Liver (tissue), 9 donors: ENCODE results near the gene CCDC78. TPM values are rescaled to one million over a fixed set of nuclear protein-coding genes. Genes with fewer than 3 reads are reported as not detected.

Experiments
- DNase-seq: peaks from one replicate; pipeline ENCODE4 v3.0.0-alpha.2; 2017; ENCODE audit warnings: low spot score
- H3K27ac ChIP-seq, 2 donors: one replicate each; pipeline ENCODE4 v1.7.0; 2013; ENCODE audit warnings: inconsistent platforms in 2 of 2, low read length in 2 of 2, control low read depth in 1 of 2, low read depth in 1 of 2, mild to moderate bottlenecking in 1 of 2
- H3K27me3 ChIP-seq, 4 donors: one replicate each; pipeline versions ENCODE4 v1.6.1 to v1.7.0; 2013; ENCODE audit warnings: low read length in 3 of 4, inconsistent platforms in 1 of 4, mild to moderate bottlenecking in 1 of 4, moderate library complexity in 1 of 4; ENCODE audit not compliant: control insufficient read depth in 4 of 4, insufficient read depth in 4 of 4
- H3K36me3 ChIP-seq, 4 donors: one replicate each; pipeline versions ENCODE4 v1.6.1 to v1.7.0; 2013; ENCODE audit warnings: low read length in 3 of 4, mild to moderate bottlenecking in 3 of 4, low read depth in 1 of 4, moderate library complexity in 1 of 4; ENCODE audit not compliant: control insufficient read depth in 4 of 4, insufficient read depth in 3 of 4
- H3K4me1 ChIP-seq, 4 donors: one replicate each; pipeline versions ENCODE4 v1.6.1 to v1.7.0; 2013; ENCODE audit warnings: low read length in 3 of 4, mild to moderate bottlenecking in 3 of 4, moderate library complexity in 1 of 4; ENCODE audit not compliant: control insufficient read depth in 4 of 4, insufficient read depth in 4 of 4
- H3K4me3 ChIP-seq, 3 donors: one replicate each; pipeline versions ENCODE4 v1.6.1 to v1.7.0; 2013; ENCODE audit warnings: low read length in 3 of 3, control low read depth in 1 of 3, low read depth in 1 of 3, mild to moderate bottlenecking in 1 of 3
- H3K9ac ChIP-seq, 2 donors: one replicate each; pipeline ENCODE4 v1.7.0; 2013; ENCODE audit warnings: low read length in 2 of 2, mild to moderate bottlenecking in 2 of 2, moderate library complexity in 2 of 2, control low read depth in 1 of 2, low read depth in 1 of 2
- H3K9me3 ChIP-seq, 4 donors: one replicate each; pipeline versions ENCODE4 v1.6.1 to v1.7.0; 2013; ENCODE audit warnings: low read length in 3 of 4; ENCODE audit not compliant: control insufficient read depth in 4 of 4
- EGR1 ChIP-seq, 2 donors: IDR thresholded peaks; 2 replicates each; pipeline ENCODE4 v1.6.1; 2016 to 2018; ENCODE audit warnings: antibody characterized with exemption in 2 of 2, low read depth in 2 of 2
- FOXA1 ChIP-seq: IDR thresholded peaks from 2 replicates; pipeline ENCODE4 v1.6.1; 2016; ENCODE audit warnings: antibody characterized with exemption
- FOXA2 ChIP-seq: IDR thresholded peaks from 2 replicates; pipeline ENCODE4 v1.6.1; 2016; ENCODE audit warnings: antibody characterized with exemption
- GABPA ChIP-seq, 2 donors: IDR thresholded peaks in 1 of 2; conservative IDR thresholded peaks in 1 of 2; 2 replicates each; pipeline ENCODE4 v1.6.1; 2016; ENCODE audit warnings: antibody characterized with exemption in 2 of 2, mild to moderate bottlenecking in 1 of 2, moderate library complexity in 1 of 2
- HNF4A ChIP-seq, 2 donors: conservative IDR thresholded peaks; 2 replicates each; pipeline ENCODE4 v1.6.1; 2016; ENCODE audit warnings: antibody characterized with exemption in 2 of 2, mild to moderate bottlenecking in 2 of 2
- HNF4G ChIP-seq: IDR thresholded peaks from 2 replicates; pipeline ENCODE4 v1.6.1; 2016; ENCODE audit warnings: antibody characterized with exemption
- JUND ChIP-seq, 2 donors: IDR thresholded peaks; 2 replicates each; pipeline ENCODE4 v1.6.1; 2016; ENCODE audit warnings: antibody characterized with exemption in 2 of 2
- NR2F2 ChIP-seq: IDR thresholded peaks from 2 replicates; pipeline ENCODE4 v1.6.1; 2016; ENCODE audit warnings: antibody characterized with exemption
- SP1 ChIP-seq: IDR thresholded peaks from 2 replicates; pipeline ENCODE4 v1.6.1; 2018; ENCODE audit warnings: antibody characterized with exemption, mild to moderate bottlenecking
- TAF1 ChIP-seq: conservative IDR thresholded peaks from 2 replicates; pipeline ENCODE4 v1.6.1; 2016; ENCODE audit warnings: antibody characterized with exemption, mild to moderate bottlenecking
- YY1 ChIP-seq: IDR thresholded peaks from 2 replicates; pipeline ENCODE4 v1.6.1; 2016; ENCODE audit warnings: antibody characterized with exemption, mild to moderate bottlenecking
- WGBS: extraction: QIAGEN DNeasy Blood & Tissue Kit; methylation state at CpG from one replicate; pipeline ENCODE4 v1.1.7; 2013; 5-methylcytosine and 5-hydroxymethylcytosine counted together
- polyA plus RNA-seq, 2 donors: library from polyadenylated mRNA; stranded (reverse) in 1 of 2; unstranded in 1 of 2; fragments of 200-250 nt in 1 of 2; fragments of >200 nt in 1 of 2; fragmentation: Nextera tagmentation in 1 of 2; extraction: Ambion mirVana in 1 of 2; gene quantifications; one replicate each; pipeline versions ENCODE4 v1.2.1 to v1.2.3, GENCODE V29; 2013 to 2015
- total RNA-seq, 2 donors: library from RNA; depleted of rRNA; stranded (reverse); fragments of >200 nt; gene quantifications; one replicate each; pipeline ENCODE4 v1.2.3, GENCODE V29; 2014
- TF ChIP-seq, protein P1 (sequence below): fragments of 150-350 bp; IDR thresholded peaks from 2 replicates; pipeline ENCODE4 v1.5.1; 2017; ENCODE audit warnings: improper control_type of control experiment, low read depth, low read length; ENCODE audit not compliant: missing input control
- TF ChIP-seq, protein P2 (sequence below): IDR thresholded peaks from 2 replicates; pipeline ENCODE4 v1.6.1; 2016; ENCODE audit warnings: antibody characterized with exemption
- TF ChIP-seq, protein P3 (sequence below): IDR thresholded peaks from 2 replicates; pipeline ENCODE4 v1.6.1; 2016; ENCODE audit warnings: antibody characterized with exemption
- TF ChIP-seq, protein P4 (sequence below): IDR thresholded peaks from 2 replicates; pipeline ENCODE4 v1.6.1; 2016; ENCODE audit warnings: antibody characterized with exemption
- donor health status: healthy.
- donor health status: healthy.
- donor health status: healthy.
- donor health status: healthy.
- donor health status: healthy.

CCDC78 gene
- total and polyA plus RNA-seq, 4 donors: 0.05 to 0.28 (median 0.08) TPM; not detected in 1

DNA sequence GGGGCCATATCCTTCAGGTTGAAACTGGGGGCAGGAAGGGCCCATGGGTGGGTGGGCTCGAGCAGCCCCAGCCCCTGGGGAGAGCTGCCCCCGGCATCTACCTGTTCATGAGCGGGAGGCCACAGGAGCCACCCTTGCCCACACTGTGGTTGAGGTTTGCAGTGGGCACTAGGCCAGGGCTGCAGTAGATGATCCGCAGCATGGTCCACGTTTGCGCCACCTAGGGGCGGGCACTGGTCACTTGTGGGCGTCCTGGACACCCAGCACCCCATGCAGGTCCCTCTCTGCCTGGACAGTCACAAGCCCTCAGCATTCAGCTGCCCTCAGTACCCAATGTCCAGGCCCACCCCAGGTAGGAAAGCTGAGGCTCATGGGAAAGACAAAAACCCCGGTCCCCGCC is 40.3 kb downstream of the CCDC78 start:
- H3K27ac ChIP-seq: no peak overlapping the region
- H3K4me1 ChIP-seq: peaks cover 33 to 60% (median 50%) of the 10 kb centered on the region in 4 donors
- TF ChIP-seq GABPA (IDR thresholded peaks at IDR 0.05 in 1 of 2, conservative IDR thresholded peaks at IDR 0.05 in 1 of 2): no peak
- no peak for TF ChIP-seq SP1
- TF ChIP-seq, protein P1, sequence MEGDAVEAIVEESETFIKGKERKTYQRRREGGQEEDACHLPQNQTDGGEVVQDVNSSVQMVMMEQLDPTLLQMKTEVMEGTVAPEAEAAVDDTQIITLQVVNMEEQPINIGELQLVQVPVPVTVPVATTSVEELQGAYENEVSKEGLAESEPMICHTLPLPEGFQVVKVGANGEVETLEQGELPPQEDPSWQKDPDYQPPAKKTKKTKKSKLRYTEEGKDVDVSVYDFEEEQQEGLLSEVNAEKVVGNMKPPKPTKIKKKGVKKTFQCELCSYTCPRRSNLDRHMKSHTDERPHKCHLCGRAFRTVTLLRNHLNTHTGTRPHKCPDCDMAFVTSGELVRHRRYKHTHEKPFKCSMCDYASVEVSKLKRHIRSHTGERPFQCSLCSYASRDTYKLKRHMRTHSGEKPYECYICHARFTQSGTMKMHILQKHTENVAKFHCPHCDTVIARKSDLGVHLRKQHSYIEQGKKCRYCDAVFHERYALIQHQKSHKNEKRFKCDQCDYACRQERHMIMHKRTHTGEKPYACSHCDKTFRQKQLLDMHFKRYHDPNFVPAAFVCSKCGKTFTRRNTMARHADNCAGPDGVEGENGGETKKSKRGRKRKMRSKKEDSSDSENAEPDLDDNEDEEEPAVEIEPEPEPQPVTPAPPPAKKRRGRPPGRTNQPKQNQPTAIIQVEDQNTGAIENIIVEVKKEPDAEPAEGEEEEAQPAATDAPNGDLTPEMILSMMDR: peak; percentile 21
- TF ChIP-seq YY1: no peak
- H3K27me3 ChIP-seq: no peaks in the 10 kb centered on the region
- no peaks in the 10 kb centered on the region for H3K9me3 ChIP-seq
- H3K9ac ChIP-seq: no peak overlapping the region
- WGBS: 68% methylated on average over 10 of the region's 10 CpGs
- H3K36me3 ChIP-seq: peaks cover 8 to 21% (median 12%) of the 10 kb centered on the region in 4 donors
- no peak for DNase-seq
- H3K4me3 ChIP-seq: no peak overlapping the region

DNA sequence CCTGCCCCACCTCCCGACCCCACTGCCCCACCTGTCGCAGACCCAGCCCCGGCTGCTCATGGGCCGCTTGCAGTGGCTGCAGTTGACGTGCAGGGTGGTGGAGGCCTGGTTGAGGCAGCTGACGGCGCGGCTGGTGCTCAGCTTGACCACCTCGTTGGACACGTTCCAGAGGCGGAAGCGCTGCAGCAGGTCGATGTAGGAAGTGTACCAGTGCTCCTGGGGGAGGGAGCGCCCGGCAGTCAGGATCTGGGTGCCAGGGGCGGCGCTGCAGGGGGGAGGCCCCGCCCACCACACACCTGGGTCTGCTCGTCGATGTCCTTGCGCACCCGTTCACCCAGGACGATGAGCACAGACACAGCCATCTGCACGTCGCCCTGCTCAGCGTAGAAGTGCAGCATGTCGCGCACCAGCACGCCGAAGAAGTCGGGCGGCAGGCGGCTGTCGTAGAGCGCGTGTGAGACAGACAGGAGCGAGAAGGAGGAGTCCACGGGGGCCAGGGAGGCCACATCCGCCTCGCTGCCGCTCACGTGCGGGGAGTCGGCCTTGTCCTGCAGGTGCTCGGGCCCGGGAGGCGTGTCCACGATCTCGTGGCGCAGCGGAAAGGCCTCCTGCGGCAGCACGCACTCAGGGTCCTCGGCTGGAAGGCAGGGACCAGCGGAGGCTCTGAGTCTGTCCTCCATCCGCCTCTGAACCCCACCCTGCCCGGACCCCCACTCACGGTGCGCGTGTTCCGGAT is 41.1 kb downstream of the CCDC78 start:
- DNase-seq: no peak
- H3K36me3 ChIP-seq: peaks cover 8 to 21% (median 12%) of the 10 kb centered on the region in 4 donors
- no peak overlapping the region for H3K27ac ChIP-seq
- no peaks in the 10 kb centered on the region for H3K27me3 ChIP-seq
- H3K4me3 ChIP-seq: peak overlapping the region in 1 of 3 donors; percentile 85
- no peak overlapping the region for H3K9ac ChIP-seq
- no peak for TF ChIP-seq NR2F2
- TF ChIP-seq EGR1 (IDR thresholded peaks at IDR 0.05; ENCODE audit: low read depth in 2 of 2): no peak
- no peak for TF ChIP-seq JUND (IDR thresholded peaks at IDR 0.05)
- no peak for TF ChIP-seq YY1
- TF ChIP-seq, protein P2, sequence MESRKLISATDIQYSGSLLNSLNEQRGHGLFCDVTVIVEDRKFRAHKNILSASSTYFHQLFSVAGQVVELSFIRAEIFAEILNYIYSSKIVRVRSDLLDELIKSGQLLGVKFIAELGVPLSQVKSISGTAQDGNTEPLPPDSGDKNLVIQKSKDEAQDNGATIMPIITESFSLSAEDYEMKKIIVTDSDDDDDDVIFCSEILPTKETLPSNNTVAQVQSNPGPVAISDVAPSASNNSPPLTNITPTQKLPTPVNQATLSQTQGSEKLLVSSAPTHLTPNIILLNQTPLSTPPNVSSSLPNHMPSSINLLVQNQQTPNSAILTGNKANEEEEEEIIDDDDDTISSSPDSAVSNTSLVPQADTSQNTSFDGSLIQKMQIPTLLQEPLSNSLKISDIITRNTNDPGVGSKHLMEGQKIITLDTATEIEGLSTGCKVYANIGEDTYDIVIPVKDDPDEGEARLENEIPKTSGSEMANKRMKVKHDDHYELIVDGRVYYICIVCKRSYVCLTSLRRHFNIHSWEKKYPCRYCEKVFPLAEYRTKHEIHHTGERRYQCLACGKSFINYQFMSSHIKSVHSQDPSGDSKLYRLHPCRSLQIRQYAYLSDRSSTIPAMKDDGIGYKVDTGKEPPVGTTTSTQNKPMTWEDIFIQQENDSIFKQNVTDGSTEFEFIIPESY: no peak
- TF ChIP-seq GABPA (IDR thresholded peaks at IDR 0.05 in 1 of 2, conservative IDR thresholded peaks at IDR 0.05 in 1 of 2): no peak
- no peak for TF ChIP-seq TAF1
- 96% methylated on average over 61 of the region's 61 CpGs for WGBS
- no peaks in the 10 kb centered on the region for H3K9me3 ChIP-seq
- peaks cover 32 to 62% (median 50%) of the 10 kb centered on the region in 4 donors for H3K4me1 ChIP-seq

DNA sequence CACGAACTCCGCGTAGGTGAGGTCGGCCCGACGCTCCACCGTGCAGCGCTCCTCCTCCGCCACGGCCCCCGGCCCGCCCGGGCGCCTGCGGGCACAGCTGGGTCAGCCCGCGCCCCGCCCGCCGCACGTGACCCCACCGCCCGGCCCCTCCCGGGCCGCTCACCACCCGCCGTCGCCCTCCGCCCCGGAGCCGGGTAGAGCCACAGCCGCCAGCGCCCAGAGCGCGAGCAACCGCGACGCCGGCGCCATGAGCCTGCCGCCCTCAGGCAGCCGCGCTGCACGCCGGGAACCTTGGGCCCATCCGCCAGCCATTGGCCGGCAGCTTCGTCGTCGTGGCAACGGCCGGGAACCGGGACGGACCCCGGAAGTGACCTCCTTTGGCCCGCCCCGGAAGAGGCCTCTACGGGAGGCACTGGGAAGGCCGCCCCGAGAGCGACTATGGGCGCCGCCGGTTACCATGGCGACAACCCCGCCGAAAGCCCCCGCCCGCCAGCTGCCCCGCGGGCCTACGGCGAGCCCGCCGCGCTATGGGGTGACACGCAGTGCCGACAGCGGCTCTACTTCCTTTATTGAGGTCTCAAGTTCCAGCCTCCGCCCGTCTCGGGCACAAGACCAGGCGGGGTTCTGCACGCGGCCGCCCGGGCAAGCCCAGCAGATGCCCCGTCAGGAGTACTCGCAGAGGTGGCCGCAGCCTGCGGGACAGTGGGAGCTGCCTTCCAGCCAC is 42.0 kb downstream of the CCDC78 start, which contains the start of gene JMJD8:
JMJD8 (minus strand) TSS at position 264 of the 724 bp plus-strand sequence; CDS start at position 249, 15 bp downstream.
- peaks cover 28 to 58% (median 47%) of the 10 kb centered on the region in 4 donors for H3K4me1 ChIP-seq
- no peaks in the 10 kb centered on the region for H3K9me3 ChIP-seq
- peak within 1 kb of the TSS; percentile 57 to 85 (median 61) for H3K4me3 ChIP-seq
- H3K27ac ChIP-seq: peak within 1 kb of the TSS; percentile 60 to 68
- H3K27me3 ChIP-seq: no peaks in the 10 kb centered on the region
- H3K9ac ChIP-seq: no peak within 1 kb of the TSS
- peaks cover 8 to 21% (median 12%) of the 10 kb centered on the region in 4 donors for H3K36me3 ChIP-seq
- WGBS: 7% methylated on average over 91 of the region's 91 CpGs
- DNase-seq: peak; percentile 98
- TF ChIP-seq HNF4A (conservative IDR thresholded peaks at IDR 0.05): no peak
- peak; percentile 79 for TF ChIP-seq YY1
- no peak for TF ChIP-seq FOXA2
- peak; percentile 86 to 95 for TF ChIP-seq GABPA (IDR thresholded peaks at IDR 0.05 in 1 of 2, conservative IDR thresholded peaks at IDR 0.05 in 1 of 2)
- TF ChIP-seq JUND (IDR thresholded peaks at IDR 0.05): no peak
- peak; percentile 55 for TF ChIP-seq SP1
- TF ChIP-seq, protein P1: no peak
- TF ChIP-seq HNF4G: no peak
- no peak for TF ChIP-seq EGR1 (IDR thresholded peaks at IDR 0.05; ENCODE audit: low read depth in 2 of 2)
- TF ChIP-seq, protein P2: no peak
- TF ChIP-seq, protein P3, sequence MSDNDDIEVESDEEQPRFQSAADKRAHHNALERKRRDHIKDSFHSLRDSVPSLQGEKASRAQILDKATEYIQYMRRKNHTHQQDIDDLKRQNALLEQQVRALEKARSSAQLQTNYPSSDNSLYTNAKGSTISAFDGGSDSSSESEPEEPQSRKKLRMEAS: no peak
- TF ChIP-seq, protein P4, sequence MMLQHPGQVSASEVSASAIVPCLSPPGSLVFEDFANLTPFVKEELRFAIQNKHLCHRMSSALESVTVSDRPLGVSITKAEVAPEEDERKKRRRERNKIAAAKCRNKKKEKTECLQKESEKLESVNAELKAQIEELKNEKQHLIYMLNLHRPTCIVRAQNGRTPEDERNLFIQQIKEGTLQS: no peak
- TF ChIP-seq NR2F2: peak; percentile 22
- TF ChIP-seq FOXA1: no peak
